ENCODE data around the gene GLT8D2.
"Not testable (repeated sequence)": the region's sequence is repeated elsewhere in the genome, so short reads cannot be mapped to it uniquely, and the experiment has no call there.

- not testable (repeated sequence) for TF ChIP-seq CTCF (IDR thresholded peaks at IDR 0.05; ENCODE audit: low read depth, low read length); EZH2phosphoT487 (IDR thresholded peaks at IDR 0.05; ENCODE audit: low read depth)
Measured at GRCh38 chr12:104039769-104040168, 10.2 kb downstream of the GLT8D2 start.
